GM23338 (cell line): ENCODE data around the gene DCLK2. TPM values are rescaled to one million over a fixed set of nuclear protein-coding genes. Genes with fewer than 3 reads are reported as not detected.

ENCODE experiments used
- ATAC-seq: fragments of 200-7000 bp; cut with Tn5 transposase; 3 replicates; pipeline ENCODE4 v1.9.1; 2020
- DNase-seq: peaks from one replicate; pipeline ENCODE4 v3.0.0-alpha.2; 2015; ENCODE audit warnings: low spot score
- H2AFZ ChIP-seq: fragments of 200-600 bp; sonication (generic); 2 replicates; pipeline ENCODE4 v1.8.0; 2016; ENCODE audit warnings: antibody characterized with exemption, mild to moderate bottlenecking, moderate library complexity
- H3F3A ChIP-seq: fragments of 200-600 bp; sonication (generic); replicated peaks from 2 replicates; pipeline ENCODE4 v1.8.0; 2017; ENCODE audit warnings: antibody characterized with exemption, mixed run types, low read depth
- H3K27ac ChIP-seq: fragments of 200-600 bp; sonication (generic); 2 replicates; pipeline ENCODE4 v1.6.1; 2016; ENCODE audit warnings: low read depth
- H3K27me3 ChIP-seq: fragments of 200-600 bp; sonication (generic); 2 replicates; pipeline ENCODE4 v1.8.0; 2016; ENCODE audit warnings: mild to moderate bottlenecking, mixed run types, moderate library complexity; ENCODE audit not compliant: insufficient read depth
- H3K36me3 ChIP-seq: fragments of 200-600 bp; sonication (generic); 2 replicates; pipeline ENCODE4 v1.8.0; 2016; ENCODE audit warnings: mild to moderate bottlenecking; ENCODE audit not compliant: insufficient read depth
- H3K4me1 ChIP-seq: fragments of 200-600 bp; sonication (generic); 2 replicates; pipeline ENCODE4 v1.8.0; 2016; ENCODE audit warnings: mild to moderate bottlenecking, moderate library complexity; ENCODE audit not compliant: insufficient read depth
- H3K4me2 ChIP-seq: fragments of 200-600 bp; sonication (generic); 2 replicates; pipeline ENCODE4 v1.7.1; 2017; ENCODE audit warnings: mixed run types
- H3K4me3 ChIP-seq: fragments of 200-600 bp; sonication (generic); 2 replicates; pipeline ENCODE4 v1.6.1; 2016; ENCODE audit warnings: mixed run types
- H3K79me2 ChIP-seq: fragments of 200-600 bp; sonication (generic); replicated peaks from 2 replicates; pipeline ENCODE4 v1.8.0; 2017; ENCODE audit warnings: mild to moderate bottlenecking; ENCODE audit not compliant: insufficient read depth
- H3K9me2 ChIP-seq: fragments of 200-600 bp; sonication (generic); 2 replicates; pipeline ENCODE4 v1.8.0; 2017; ENCODE audit not compliant: insufficient read depth
- H4K20me1 ChIP-seq: fragments of 200-600 bp; sonication (generic); replicated peaks from 2 replicates; pipeline ENCODE4 v1.8.0; 2017; ENCODE audit warnings: mild to moderate bottlenecking; ENCODE audit not compliant: insufficient read depth
- H3K27ac Mint-ChIP-seq: 2 replicates; pipeline ENCODE4 v1.8.0; 2020; ENCODE audit warnings: inconsistent platforms, mild to moderate bottlenecking, moderate library complexity, mixed read lengths
- H3K27me3 Mint-ChIP-seq: 3 replicates; pipeline ENCODE4 v1.8.0; 2022; ENCODE audit warnings: low read depth, mild to moderate bottlenecking, moderate library complexity, mixed read lengths, inconsistent platforms; ENCODE audit not compliant: insufficient read depth, poor library complexity
- H3K36me3 Mint-ChIP-seq: 3 replicates; pipeline ENCODE4 v1.8.0; 2021; ENCODE audit warnings: low read depth, mild to moderate bottlenecking, inconsistent platforms, moderate library complexity, mixed read lengths
- H3K4me1 Mint-ChIP-seq: 3 replicates; pipeline ENCODE4 v1.8.0; 2020; ENCODE audit warnings: mild to moderate bottlenecking, inconsistent platforms, mixed read lengths
- H3K4me3 Mint-ChIP-seq: 3 replicates; pipeline ENCODE4 v1.8.0; 2021; ENCODE audit warnings: moderate library complexity, mild to moderate bottlenecking, inconsistent platforms, mixed read lengths
- H3K9me3 Mint-ChIP-seq: 3 replicates; pipeline ENCODE4 v1.8.0; 2020; ENCODE audit warnings: moderate library complexity, mild to moderate bottlenecking, inconsistent platforms, mixed read lengths
- CTCF ChIP-seq, 2 experiments: fragments of 200-600 bp in 1 of 2; sonication (generic) in 1 of 2; conservative IDR thresholded peaks; 2 replicates each; pipeline versions ENCODE4 v1.5.1 to v1.6.1; 2016 to 2017; ENCODE audit warnings: antibody characterized with exemption in 2 of 2, low read depth in 2 of 2, mild to moderate bottlenecking in 2 of 2, moderate library complexity in 1 of 2
- ETS1 ChIP-seq: IDR thresholded peaks from 2 replicates; pipeline ENCODE4 v1.6.1; 2016; ENCODE audit warnings: antibody characterized with exemption
- EZH2 ChIP-seq: fragments of 200-600 bp; sonication (generic); IDR thresholded peaks from one replicate; pipeline ENCODE4 v1.8.0; 2017; ENCODE audit warnings: antibody characterized with exemption, mild to moderate bottlenecking, low read depth; ENCODE audit not compliant: unreplicated experiment
- JUNB ChIP-seq: IDR thresholded peaks from one replicate; pipeline ENCODE4 v1.6.1; 2016; ENCODE audit warnings: antibody characterized with exemption; ENCODE audit not compliant: unreplicated experiment
- NANOG ChIP-seq: IDR thresholded peaks from 2 replicates; pipeline ENCODE4 v1.6.1; 2016; ENCODE audit warnings: antibody characterized with exemption, borderline replicate concordance
- POLR2AphosphoS5 ChIP-seq: IDR thresholded peaks from 2 replicates; pipeline ENCODE4 v1.6.1; 2016; ENCODE audit warnings: antibody characterized with exemption, low read depth
- ZNF114 ChIP-seq: fragments of 250-450 bp; sonication (Bioruptor Pico); IDR thresholded peaks from 2 replicates; pipeline ENCODE4 v1.5.0; 2020; ENCODE audit warnings: mild to moderate bottlenecking, moderate library complexity
- ZNF331 ChIP-seq: fragments of 250-450 bp; sonication (Bioruptor Pico); IDR thresholded peaks from 2 replicates; pipeline ENCODE4 v1.5.0; 2020; ENCODE audit warnings: low read depth, mild to moderate bottlenecking, moderate library complexity
- ZNF462 ChIP-seq: fragments of 250-450 bp; sonication (Bioruptor Pico); IDR thresholded peaks from 2 replicates; pipeline ENCODE4 v1.5.0; 2020; ENCODE audit warnings: mild to moderate bottlenecking, moderate library complexity
- polyA plus RNA-seq: library from polyadenylated mRNA; unstranded; fragments of >200 nt; fragmentation: Nextera tagmentation; extraction: Ambion mirVana; gene quantifications from 2 replicates; pipeline ENCODE4 v1.2.1, GENCODE V29; 2016
- total RNA-seq: library from RNA; depleted of rRNA; stranded (reverse); fragments of >200 nt; shearing (Covaris generic); gene quantifications from 2 replicates; pipeline ENCODE4 v1.2.3, GENCODE V29; 2014

The DCLK2 gene
- total and polyA plus RNA-seq, 2 experiments from 2014 or later: 0.49 TPM; not detected in 1

- H3K27me3 Mint-ChIP-seq: peaks cover 17% of the 10 kb centered on the region
- H3K27me3 ChIP-seq: no peaks in the 10 kb centered on the region
- H3K9me3 Mint-ChIP-seq: peaks cover 4% of the 10 kb centered on the region; the same call in 2 of the 3 replicates
- H3K27ac ChIP-seq: no peak overlapping the region
- H3F3A ChIP-seq: no peaks in the 10 kb centered on the region
- TF ChIP-seq CTCF (conservative IDR thresholded peaks at IDR 0.05; ENCODE audit: low read depth in 2 of 2) (peak in 1 of 2 experiments; percentile 49; a peak in 2 of 4 replicates), JUNB (no peak)
- H3K4me2 ChIP-seq: no peak overlapping the region
- H3K9me2 ChIP-seq: no peaks in the 10 kb centered on the region
- H4K20me1 ChIP-seq: no peaks in the 10 kb centered on the region
- no peak overlapping the region for H3K27ac Mint-ChIP-seq
- no peak overlapping the region for H3K4me3 Mint-ChIP-seq
- H3K36me3 ChIP-seq: no peaks in the 10 kb centered on the region
- no peaks in the 10 kb centered on the region for H3K79me2 ChIP-seq
- H3K36me3 Mint-ChIP-seq: no peaks in the 10 kb centered on the region
- peak; percentile 66 for DNase-seq
- no peak overlapping the region for H3K4me3 ChIP-seq
- ATAC-seq: peak; percentile 73
- H3K4me1 ChIP-seq: peaks cover 18% of the 10 kb centered on the region; the same call in 1 of the 2 replicates
- H3K4me1 Mint-ChIP-seq: peaks cover 16% of the 10 kb centered on the region
- H2AFZ ChIP-seq: no peak overlapping the region; the same call in 1 of the 2 replicates
These were observed 173.5 kb downstream of the DCLK2 start for GRCh38 chr4:150251752-150252190.

GRCh38 chr4:150252306-150252705, 174.1 kb downstream of the DCLK2 start:
- peaks cover 21% of the 10 kb centered on the region for H3K27me3 Mint-ChIP-seq
- no peak overlapping the region for H3K4me2 ChIP-seq
- no peak overlapping the region for H3K27ac Mint-ChIP-seq
- no peak overlapping the region for H3K4me3 Mint-ChIP-seq
- H3K36me3 Mint-ChIP-seq: no peaks in the 10 kb centered on the region
- peaks cover 21% of the 10 kb centered on the region for H3K4me1 ChIP-seq
- peaks cover 18% of the 10 kb centered on the region for H3K4me1 Mint-ChIP-seq
- ATAC-seq (no peak), DNase-seq (no peak)
- no peaks in the 10 kb centered on the region for H3K9me2 ChIP-seq
- no peak overlapping the region; the same call in 1 of the 2 replicates for H2AFZ ChIP-seq
- H3K36me3 ChIP-seq: no peaks in the 10 kb centered on the region
- no peaks in the 10 kb centered on the region for H4K20me1 ChIP-seq
- no peak overlapping the region for H3K27ac ChIP-seq
- no peak overlapping the region for H3K4me3 ChIP-seq
- H3K9me3 Mint-ChIP-seq: peaks cover 4% of the 10 kb centered on the region; the same call in 2 of the 3 replicates
- H3K79me2 ChIP-seq: no peaks in the 10 kb centered on the region
- H3K27me3 ChIP-seq: no peaks in the 10 kb centered on the region
- H3F3A ChIP-seq: no peaks in the 10 kb centered on the region
- no peak for TF ChIP-seq NANOG
- no peak for TF ChIP-seq EZH2
- TF ChIP-seq ZNF114: no peak
- no peak for TF ChIP-seq POLR2AphosphoS5
- no peak for TF ChIP-seq ZNF462 (CRISPR knock-in tag)
- TF ChIP-seq ETS1: no peak
- no peak for TF ChIP-seq JUNB
- no peak for TF ChIP-seq ZNF331 (CRISPR knock-in tag)
